Activated CD8-positive, alpha-beta memory T cell treated with anti-CD3 and anti-CD28 coated beads, Interleukin-2, amount 50 U/mL, for 24 hours (primary cell): ENCODE measurements around the gene NELFB.

ENCODE experiments used
- DNase-seq: peaks from one replicate; pipeline ENCODE4 v3.0.0-alpha.2; 2020; ENCODE audit errors: extremely low read depth

Gene NELFB

DNA sequence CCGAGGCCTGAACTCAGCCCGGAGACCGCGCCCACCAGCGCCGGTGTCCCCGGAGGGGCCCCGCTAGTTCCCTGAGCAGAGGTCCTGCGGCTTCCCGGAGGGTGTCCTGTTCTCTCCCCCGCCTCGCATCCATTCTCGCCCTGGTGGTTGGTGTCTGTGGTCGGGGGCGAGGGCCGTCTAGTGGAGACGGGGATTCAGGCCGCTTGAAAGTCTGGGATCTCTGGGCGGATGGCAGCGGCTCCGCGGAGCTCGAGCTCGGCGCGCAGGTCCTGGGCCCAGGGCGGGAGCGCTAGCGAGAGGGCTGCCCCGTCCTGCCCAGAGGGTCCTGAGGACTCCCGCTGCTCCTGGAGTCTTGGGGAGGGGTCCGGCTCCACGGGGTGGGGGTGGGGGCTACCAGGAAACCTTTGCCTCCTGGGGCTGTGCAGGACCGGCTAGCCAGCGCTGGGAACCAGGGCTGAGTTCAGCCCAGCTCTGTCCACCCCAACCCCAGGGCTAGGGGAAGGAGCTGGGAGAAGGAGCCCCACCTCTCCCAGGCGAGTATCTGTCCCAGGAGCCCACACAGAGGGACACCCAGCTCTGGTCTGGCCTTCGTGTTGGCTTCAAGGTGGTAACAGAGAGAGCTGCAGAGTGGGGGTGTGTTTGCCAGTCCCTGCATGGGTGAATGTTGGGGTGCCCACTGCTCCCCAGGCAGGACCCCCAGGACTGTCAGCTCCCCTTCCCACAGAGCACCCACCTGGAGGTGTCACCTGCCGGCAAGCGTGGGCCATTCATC is 26.4 kb downstream of the NELFB start:
- DNase-seq = no peak

GRCh38 chr9:137286975-137287383 is 31.9 kb downstream of the NELFB start:
- DNase-seq = no peak

DNA sequence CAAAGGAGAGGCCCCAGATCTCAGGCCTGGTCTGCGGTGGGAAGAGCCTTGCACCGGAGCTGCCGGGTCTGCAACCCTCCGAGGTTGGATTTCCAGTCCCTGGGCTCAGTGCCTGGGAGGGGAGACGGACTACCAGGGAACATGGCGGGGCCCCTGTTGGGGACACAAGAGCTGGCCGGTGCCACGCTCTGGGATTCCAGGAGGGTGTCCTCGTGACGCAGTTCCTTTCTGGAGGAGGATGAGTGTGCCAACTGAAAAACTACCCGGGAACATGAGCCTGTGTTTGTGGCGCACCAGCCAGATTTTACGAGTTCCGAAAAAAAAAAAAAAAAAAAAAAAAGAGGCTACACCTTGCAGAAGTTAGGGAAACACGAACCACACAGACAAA is 38.0 kb downstream of the NELFB start:
- no peak for DNase-seq

DNA sequence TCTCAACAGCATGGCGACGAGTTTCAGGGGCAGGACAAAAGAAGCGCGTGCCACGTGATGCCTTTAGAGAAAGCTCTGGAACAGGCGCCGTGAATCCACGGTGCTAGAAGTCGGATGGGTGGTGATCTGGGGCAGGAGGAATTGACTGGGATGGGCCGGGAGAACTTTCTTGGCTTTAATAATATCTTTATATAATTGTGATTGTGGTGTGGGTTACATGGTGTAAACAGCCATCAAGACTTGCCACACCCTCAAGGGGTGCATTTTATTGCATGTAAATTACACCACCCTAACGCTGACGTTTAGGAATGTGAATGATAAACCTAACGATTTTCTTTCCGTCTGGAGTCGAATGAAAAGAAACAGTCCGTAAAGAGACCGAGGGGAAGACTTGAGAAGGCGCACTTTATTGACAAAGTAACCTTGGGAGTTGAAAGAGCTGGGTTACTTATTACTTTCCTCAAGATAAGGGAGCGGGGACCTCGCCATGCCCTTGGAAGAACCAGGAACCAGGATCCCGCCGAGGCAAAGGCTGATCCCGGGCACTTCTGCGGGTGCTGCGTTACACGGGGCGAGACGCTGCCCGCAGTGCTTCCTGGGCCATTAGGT is 38.5 kb downstream of the NELFB start:
- no peak for DNase-seq

GRCh38 chr9:137294091-137294680 is 39.1 kb downstream of the NELFB start:
- DNase-seq = no peak

DNA sequence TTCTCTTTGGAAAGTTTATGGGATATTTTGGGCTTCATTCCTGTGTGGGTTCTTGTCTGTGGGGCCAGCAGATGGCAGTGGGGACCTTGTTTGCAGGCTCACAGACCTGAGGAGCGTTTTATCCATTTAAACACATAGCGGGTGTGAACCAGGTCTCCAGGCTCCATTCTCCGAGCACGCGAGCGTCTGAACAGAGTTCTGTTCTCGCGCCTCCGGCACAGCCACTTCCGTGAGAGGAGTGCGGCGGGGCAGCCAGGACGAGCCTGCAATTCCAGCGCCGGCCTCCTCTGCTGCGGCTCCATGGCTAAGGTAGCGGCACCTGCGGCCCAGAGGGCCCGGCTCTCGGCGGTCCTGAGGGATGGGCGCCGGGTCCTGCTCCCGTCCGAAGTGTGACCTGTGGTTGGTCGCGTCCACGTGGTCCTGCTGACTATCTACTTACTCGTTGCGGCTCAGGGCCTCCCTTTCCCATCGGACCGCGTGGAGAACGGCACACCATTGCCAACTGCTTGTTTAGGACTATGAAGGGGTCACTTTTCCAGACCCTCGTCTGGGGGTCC is 39.6 kb downstream of the NELFB start:
- DNase-seq = no peak

GRCh38 chr9:137295238-137295811 is 40.2 kb downstream of the NELFB start:
- no peak for DNase-seq

DNA sequence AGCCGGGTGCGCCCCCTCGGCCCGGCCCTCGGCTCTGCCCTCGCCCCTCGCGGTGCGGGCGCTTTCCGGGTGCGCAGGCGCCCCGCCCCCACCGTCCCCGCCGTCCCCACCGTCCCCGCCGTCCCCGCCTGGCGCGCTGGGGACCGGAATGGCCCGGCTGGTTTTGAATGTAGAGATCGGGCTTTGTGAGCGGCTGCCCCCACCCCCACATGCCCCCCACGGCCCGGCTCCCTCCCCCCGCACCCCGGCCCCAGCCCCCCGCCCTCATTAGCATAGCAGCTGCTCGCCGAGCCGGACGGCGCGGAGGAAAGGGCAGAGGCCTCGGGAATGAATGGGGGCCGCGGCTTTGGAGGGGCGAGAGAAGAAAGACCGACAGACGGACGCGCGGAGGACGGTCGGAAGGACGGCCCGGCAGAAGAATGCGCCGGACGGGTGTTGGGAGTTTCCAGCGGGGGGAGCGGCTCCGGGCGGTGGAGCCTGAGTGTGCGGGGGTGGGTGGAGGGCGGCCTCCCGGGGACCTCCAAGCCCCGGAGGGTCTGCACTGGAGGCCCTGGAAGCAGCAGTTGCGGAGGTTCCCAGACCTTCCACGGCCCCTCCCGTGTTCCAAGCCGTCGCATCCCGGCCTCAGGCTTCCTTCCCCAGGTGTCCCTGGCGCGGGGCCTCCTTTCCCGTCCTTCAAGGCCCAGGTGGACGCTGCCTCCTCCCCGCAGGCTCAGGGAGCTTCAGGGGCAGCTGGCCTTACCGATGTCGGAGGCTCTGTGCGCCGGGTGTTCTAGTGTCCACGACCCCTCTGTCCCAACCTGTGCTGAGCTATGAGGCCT is 40.9 kb downstream of the NELFB start:
- no peak for DNase-seq

- DNase-seq = no peak
Measured at GRCh38 chr9:137296670-137297664, 41.8 kb downstream of the NELFB start.

DNA sequence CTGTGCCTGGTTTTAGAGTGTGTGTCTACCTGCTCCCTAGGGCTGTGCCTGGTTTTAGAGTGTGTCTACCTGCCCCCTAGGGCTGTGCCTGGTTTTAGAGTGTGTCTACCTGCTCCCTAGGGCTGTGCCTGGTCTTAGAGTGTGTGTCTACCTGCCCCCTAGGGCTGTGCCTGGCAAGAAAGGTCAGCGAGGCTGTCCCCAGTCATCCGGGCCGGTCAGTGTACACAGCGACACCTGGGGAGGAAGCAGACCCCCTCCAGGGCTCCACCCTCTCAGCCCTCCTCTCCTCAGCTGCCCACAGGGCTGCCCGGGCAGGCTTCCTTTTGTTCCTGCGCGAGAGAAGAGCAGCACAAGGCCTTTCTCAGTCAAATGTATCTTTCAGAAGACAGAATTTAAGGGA is 42.8 kb downstream of the NELFB start:
- DNase-seq = no peak

GRCh38 chr9:137298401-137299202 is 43.5 kb downstream of the NELFB start:
- DNase-seq = no peak

DNA sequence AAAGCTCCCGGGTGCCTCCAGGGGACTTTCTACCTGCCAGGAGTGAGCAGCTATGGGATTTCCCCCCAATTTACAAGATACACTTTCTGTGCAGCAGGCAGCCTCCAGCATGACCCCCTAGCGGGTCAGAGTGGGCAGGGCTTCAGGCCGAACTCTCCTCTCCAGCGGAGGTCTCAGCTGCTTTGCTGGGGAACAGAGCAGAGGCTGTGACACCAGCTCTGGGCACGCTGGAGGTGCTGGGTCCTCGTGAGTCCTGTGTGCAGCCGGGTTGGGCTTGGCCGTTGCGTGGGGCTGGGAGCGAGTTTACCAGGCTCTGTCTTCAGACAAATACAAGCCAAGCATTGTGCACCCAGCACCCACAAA is 44.1 kb downstream of the NELFB start:
- DNase-seq = no peak

DNA sequence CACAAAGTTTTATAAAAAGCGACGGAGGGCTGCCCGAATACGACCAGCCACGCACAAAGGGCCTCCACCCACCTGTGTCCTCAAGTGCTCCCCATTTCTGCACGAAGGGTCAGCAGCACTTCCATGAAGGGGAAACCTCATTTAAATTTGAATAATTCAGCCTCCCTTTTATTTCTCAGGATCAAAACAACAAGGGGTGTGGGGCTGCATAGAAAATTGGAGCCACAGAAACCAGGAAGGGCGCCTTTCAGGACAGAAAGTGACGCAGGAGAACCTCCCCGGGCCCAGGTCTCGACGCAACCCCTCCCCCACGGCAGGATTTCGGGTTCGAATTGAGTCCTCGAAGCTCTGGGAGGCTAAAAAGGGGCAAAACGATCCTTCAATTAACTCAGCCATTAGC is 44.8 kb downstream of the NELFB start:
- DNase-seq = no peak

DNA sequence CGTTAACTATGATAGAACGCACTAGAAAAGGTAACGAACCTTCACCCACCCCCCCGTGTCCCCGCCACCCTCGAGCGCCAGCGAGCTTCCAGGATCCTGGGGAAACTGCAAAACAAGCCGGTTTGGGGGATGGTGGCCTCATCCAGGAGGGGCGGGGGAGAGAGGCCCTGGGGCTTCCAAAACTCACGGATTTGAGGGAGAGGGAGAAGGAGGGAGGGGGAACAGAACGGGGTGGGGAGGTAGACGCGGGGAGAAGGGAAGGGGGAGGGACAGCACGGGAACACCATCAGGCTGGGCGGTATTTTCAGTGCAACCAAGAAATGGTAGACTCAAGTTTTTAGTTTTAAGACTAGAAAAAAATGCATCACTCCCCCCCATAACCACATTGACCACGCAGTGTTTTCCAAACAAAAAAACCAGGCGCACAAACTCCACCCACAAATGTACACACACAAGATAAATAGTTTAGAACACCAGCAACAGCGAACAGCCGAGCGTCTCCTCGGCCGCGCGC is 45.5 kb downstream of the NELFB start:
- DNase-seq = no peak

GRCh38 chr9:137301081-137301947 is 46.2 kb downstream of the NELFB start:
- no peak for DNase-seq

- peak; percentile 69 for DNase-seq
Measured at GRCh38 chr9:137302118-137302448, 47.0 kb downstream of the NELFB start, which contains the start of gene NRARP. NRARP (minus strand) TSS chr9:137302271; CDS start chr9:137301928, 343 bp downstream.

GRCh38 chr9:137302449-137303150 is 47.5 kb downstream of the NELFB start:
- DNase-seq = no peak
